GM23338 (cell line): Measurements from ENCODE around the gene PITPNC1.

Experiments
- EZH2 ChIP-seq: fragments of 200-600 bp; sonication (generic); IDR thresholded peaks from one replicate; pipeline ENCODE4 v1.8.0; 2017; ENCODE audit warnings: antibody characterized with exemption, mild to moderate bottlenecking, low read depth; ENCODE audit not compliant: unreplicated experiment
- TF ChIP-seq, protein P1 (sequence below): IDR thresholded peaks from one replicate; pipeline ENCODE4 v1.6.1; 2018; ENCODE audit warnings: antibody characterized with exemption; ENCODE audit not compliant: unreplicated experiment
- TF ChIP-seq, protein P2 (sequence below), 2 experiments: fragments of 200-600 bp in 1 of 2; sonication (generic) in 1 of 2; conservative IDR thresholded peaks; 2 replicates each; pipeline versions ENCODE4 v1.5.1 to v1.6.1; 2016 to 2017; ENCODE audit warnings: antibody characterized with exemption in 2 of 2, low read depth in 2 of 2, mild to moderate bottlenecking in 2 of 2, moderate library complexity in 1 of 2

DNA sequence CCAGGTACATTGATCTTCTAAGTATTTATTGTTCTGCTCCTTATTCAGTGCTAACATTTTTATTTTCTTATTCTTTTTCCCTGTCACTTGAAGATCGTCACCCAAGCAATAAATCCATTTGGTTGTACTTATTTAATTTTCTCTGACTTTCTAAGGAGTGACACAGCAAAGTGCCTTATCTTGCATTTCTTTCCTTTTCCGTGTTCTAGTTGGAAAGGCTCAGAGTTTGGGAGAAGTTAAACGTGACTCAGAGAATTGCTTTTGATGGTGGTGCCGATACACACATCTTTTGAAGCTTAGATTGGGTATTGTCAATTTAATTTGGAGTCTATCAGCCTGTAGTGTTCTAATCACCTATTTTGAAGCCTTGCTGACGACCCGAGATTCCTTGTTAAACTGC lies 72.0 kb downstream of the PITPNC1 start:
- TF ChIP-seq, protein P1, sequence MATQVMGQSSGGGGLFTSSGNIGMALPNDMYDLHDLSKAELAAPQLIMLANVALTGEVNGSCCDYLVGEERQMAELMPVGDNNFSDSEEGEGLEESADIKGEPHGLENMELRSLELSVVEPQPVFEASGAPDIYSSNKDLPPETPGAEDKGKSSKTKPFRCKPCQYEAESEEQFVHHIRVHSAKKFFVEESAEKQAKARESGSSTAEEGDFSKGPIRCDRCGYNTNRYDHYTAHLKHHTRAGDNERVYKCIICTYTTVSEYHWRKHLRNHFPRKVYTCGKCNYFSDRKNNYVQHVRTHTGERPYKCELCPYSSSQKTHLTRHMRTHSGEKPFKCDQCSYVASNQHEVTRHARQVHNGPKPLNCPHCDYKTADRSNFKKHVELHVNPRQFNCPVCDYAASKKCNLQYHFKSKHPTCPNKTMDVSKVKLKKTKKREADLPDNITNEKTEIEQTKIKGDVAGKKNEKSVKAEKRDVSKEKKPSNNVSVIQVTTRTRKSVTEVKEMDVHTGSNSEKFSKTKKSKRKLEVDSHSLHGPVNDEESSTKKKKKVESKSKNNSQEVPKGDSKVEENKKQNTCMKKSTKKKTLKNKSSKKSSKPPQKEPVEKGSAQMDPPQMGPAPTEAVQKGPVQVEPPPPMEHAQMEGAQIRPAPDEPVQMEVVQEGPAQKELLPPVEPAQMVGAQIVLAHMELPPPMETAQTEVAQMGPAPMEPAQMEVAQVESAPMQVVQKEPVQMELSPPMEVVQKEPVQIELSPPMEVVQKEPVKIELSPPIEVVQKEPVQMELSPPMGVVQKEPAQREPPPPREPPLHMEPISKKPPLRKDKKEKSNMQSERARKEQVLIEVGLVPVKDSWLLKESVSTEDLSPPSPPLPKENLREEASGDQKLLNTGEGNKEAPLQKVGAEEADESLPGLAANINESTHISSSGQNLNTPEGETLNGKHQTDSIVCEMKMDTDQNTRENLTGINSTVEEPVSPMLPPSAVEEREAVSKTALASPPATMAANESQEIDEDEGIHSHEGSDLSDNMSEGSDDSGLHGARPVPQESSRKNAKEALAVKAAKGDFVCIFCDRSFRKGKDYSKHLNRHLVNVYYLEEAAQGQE: no peak
- TF ChIP-seq, protein P2, sequence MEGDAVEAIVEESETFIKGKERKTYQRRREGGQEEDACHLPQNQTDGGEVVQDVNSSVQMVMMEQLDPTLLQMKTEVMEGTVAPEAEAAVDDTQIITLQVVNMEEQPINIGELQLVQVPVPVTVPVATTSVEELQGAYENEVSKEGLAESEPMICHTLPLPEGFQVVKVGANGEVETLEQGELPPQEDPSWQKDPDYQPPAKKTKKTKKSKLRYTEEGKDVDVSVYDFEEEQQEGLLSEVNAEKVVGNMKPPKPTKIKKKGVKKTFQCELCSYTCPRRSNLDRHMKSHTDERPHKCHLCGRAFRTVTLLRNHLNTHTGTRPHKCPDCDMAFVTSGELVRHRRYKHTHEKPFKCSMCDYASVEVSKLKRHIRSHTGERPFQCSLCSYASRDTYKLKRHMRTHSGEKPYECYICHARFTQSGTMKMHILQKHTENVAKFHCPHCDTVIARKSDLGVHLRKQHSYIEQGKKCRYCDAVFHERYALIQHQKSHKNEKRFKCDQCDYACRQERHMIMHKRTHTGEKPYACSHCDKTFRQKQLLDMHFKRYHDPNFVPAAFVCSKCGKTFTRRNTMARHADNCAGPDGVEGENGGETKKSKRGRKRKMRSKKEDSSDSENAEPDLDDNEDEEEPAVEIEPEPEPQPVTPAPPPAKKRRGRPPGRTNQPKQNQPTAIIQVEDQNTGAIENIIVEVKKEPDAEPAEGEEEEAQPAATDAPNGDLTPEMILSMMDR (conservative IDR thresholded peaks at IDR 0.05; ENCODE audit: low read depth in 2 of 2): no peak
- no peak for TF ChIP-seq EZH2
